Upper lobe of right lung (tissue), 1 donor: ENCODE measurements around the gene SLC35D3. TPM values are rescaled to one million over a fixed set of nuclear protein-coding genes. Genes with fewer than 3 reads are reported as not detected.
"Not testable (repeated sequence)": the region's sequence is repeated elsewhere in the genome, so short reads cannot be mapped to it uniquely, and the experiment has no call there.

Experiments
- ATAC-seq: fragments of 200-7000 bp; cut with Tn5 transposase; one replicate; pipeline ENCODE4 v1.9.1; 2020; ENCODE audit warnings: mild to moderate bottlenecking, moderate library complexity
- DNase-seq: peaks from one replicate; pipeline ENCODE4 v3.0.0-alpha.2; 2020
- H3K27ac ChIP-seq: fragments of 200-600 bp; one replicate; pipeline ENCODE4 v1.8.0; 2022
- H3K27me3 ChIP-seq: fragments of 200-600 bp; one replicate; pipeline ENCODE4 v1.8.0; 2022; ENCODE audit warnings: mild to moderate bottlenecking
- H3K36me3 ChIP-seq: fragments of 200-600 bp; one replicate; pipeline ENCODE4 v1.8.0; 2022
- H3K4me1 ChIP-seq: fragments of 200-600 bp; one replicate; pipeline ENCODE4 v1.8.0; 2022
- H3K4me3 ChIP-seq: fragments of 200-600 bp; one replicate; pipeline ENCODE4 v1.8.0; 2022; ENCODE audit warnings: mild to moderate bottlenecking
- H3K9me3 ChIP-seq: fragments of 200-600 bp; one replicate; pipeline ENCODE4 v1.8.0; 2022
- CTCF ChIP-seq: fragments of 200-600 bp; IDR thresholded peaks from one replicate; pipeline ENCODE4 v1.8.0; 2022; ENCODE audit warnings: antibody characterized with exemption
- intact Hi-C: fragments of 100-400 bp; cut with DNase I; formaldehyde crosslinking; loops from one replicate; pipeline ENCODE4 v1.11.0; 2022
- long read RNA-seq: library from polyadenylated mRNA; unstranded; transcript quantifications from one replicate; pipeline ENCODE4 v2.0.0, GENCODE V29; 2021
- total RNA-seq: library from RNA; stranded (reverse); fragmentation: NEBNext Ultra II Directional; extraction: Animal tissue kit (Norgen Biotek cat#: 25700); gene quantifications from one replicate; pipeline ENCODE4 v1.2.1, GENCODE V29; 2021
- donor health status: DM: no; HTN: yes; CAD: no; lungs with severe emphysema.

The SLC35D3 gene, protein sequence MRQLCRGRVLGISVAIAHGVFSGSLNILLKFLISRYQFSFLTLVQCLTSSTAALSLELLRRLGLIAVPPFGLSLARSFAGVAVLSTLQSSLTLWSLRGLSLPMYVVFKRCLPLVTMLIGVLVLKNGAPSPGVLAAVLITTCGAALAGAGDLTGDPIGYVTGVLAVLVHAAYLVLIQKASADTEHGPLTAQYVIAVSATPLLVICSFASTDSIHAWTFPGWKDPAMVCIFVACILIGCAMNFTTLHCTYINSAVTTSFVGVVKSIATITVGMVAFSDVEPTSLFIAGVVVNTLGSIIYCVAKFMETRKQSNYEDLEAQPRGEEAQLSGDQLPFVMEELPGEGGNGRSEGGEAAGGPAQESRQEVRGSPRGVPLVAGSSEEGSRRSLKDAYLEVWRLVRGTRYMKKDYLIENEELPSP
- not detected for total RNA-seq
- long read RNA-seq, result 0 reads

GRCh38 chr6:136921936-136922684 is at the start of gene SLC35D3:
TSS of gene SLC35D3 (plus strand) at chr6:136922301. CDS start at chr6:136922429, 128 bp downstream.
- no peaks in the 10 kb centered on the region for H3K9me3 ChIP-seq
- TF ChIP-seq CTCF, result no peak
- H3K4me1 ChIP-seq, result peaks cover 28% of the 10 kb centered on the region
- no peak within 1 kb of the TSS for H3K27ac ChIP-seq
- DNase-seq (no peak), ATAC-seq (peak; percentile 66)
- peaks cover 67% of the 10 kb centered on the region for H3K27me3 ChIP-seq
- peak within 1 kb of the TSS; percentile 55 for H3K4me3 ChIP-seq
- no peaks in the 10 kb centered on the region for H3K36me3 ChIP-seq
- intact Hi-C loops, result no loop called here

DNA sequence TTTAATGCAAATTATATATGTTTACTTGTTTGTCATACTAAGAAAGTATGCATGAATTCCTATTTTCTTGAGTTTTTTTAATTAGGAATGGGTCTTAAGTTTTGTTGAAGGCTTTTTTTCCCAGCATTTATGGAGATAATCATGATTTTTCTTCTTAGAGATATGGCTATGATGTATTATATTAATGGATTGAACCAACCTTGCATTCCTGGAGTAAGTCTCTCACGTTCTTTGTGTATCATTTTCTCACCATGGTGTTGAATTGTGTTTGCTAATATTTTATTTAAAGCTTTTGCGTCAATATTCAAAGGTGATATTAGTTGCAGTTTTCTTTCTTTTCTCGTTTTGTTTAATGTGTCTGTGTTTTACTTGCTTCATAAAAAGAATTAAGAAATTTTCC is 48.4 kb upstream of the SLC35D3 start:
- H3K27ac ChIP-seq, result no peak overlapping the region
- TF ChIP-seq CTCF, result no peak
- H3K4me1 ChIP-seq, result no peaks in the 10 kb centered on the region
- intact Hi-C loops, result no loop called here
- no peaks in the 10 kb centered on the region for H3K27me3 ChIP-seq
- no peaks in the 10 kb centered on the region for H3K36me3 ChIP-seq
- ATAC-seq (no peak), DNase-seq (no peak)
- H3K9me3 ChIP-seq, result peaks cover 22% of the 10 kb centered on the region
- H3K4me3 ChIP-seq, result no peak overlapping the region

DNA sequence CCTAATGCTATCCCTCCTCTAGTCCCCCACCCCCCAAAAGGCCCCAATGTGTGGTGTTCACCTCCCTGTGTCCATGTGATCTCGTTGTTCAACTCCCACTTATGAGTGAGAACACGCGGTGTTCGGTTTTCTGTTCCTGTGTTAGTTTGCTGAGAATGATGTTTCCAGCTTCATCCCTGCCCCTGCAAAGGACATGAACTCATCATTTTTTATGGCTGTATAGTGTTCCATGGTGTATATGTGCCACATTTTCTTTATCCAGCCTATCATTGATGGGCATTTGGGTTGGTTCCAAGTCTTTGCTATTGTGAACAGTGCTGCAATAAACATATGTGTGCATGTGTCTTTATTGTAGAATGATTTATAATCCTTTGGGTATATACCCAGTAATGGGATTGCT is 45.6 kb upstream of the SLC35D3 start:
- ATAC-seq, intact Hi-C loops, H3K27me3 ChIP-seq, DNase-seq, H3K36me3 ChIP-seq, H3K4me3 ChIP-seq, H3K27ac ChIP-seq, H3K4me1 ChIP-seq: not testable (repeated sequence)
- peaks cover 22% of the 10 kb centered on the region for H3K9me3 ChIP-seq

GRCh38 chr6:136880748-136881460 is 41.2 kb upstream of the SLC35D3 start:
- intact Hi-C loops, result no loop called here
- H3K27me3 ChIP-seq, result no peaks in the 10 kb centered on the region

DNA sequence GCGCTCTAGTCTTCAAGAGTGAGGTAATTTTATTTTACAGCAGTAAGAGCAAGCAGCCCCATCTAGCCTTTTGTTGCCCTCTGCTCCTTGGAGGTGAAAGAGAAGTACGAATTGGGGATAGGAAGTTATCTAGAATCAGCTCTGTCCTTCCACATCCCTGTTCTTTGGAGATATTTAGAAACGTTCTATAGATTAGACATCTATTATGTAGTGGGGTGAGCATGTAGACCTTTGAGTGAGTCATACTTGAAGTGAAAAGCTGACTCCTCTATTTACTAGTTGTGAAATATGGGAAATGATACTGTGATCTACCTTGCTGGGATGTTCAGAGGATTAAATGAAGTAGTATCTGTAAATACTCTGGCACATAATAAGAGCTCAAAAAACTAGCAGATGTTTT is 36.0 kb upstream of the SLC35D3 start:
- Histone ChIP-seq H3K4me1 (no peaks in the 10 kb centered on the region), H3K9me3 (no peaks in the 10 kb centered on the region), H3K36me3 (no peaks in the 10 kb centered on the region), H3K27ac (no peak overlapping the region), H3K4me3 (no peak overlapping the region), H3K27me3 (no peaks in the 10 kb centered on the region)
- ATAC-seq, result no peak
- DNase-seq, result no peak
- no peak for TF ChIP-seq CTCF
- intact Hi-C loops, result no loop called here

More at GRCh38 chr6:136880748-136881460, 41.2 kb upstream of the SLC35D3 start:
- no peaks in the 10 kb centered on the region for H3K9me3 ChIP-seq
- no peak overlapping the region for H3K27ac ChIP-seq
- H3K36me3 ChIP-seq, result no peaks in the 10 kb centered on the region
- no peaks in the 10 kb centered on the region for H3K4me1 ChIP-seq
- ATAC-seq, result no peak
- no peak for DNase-seq
- TF ChIP-seq CTCF, result no peak
- H3K4me3 ChIP-seq, result no peak overlapping the region
